ENCODE results near the gene UGT1A10. TPM values are rescaled to one million over a fixed set of nuclear protein-coding genes. Genes with fewer than 3 reads are reported as not detected.

Gene UGT1A10
- total and polyA plus RNA-seq, 10 of the 15 experiments (the other 5 are each of a cell fraction or from before 2014, with no cell fraction given), result not detected

- POLR2A ChIA-PET, result no interaction called here
- H3K9ac ChIP-seq (ENCODE audit: control insufficient read depth, insufficient read depth, low read length), result no peak overlapping the region
- H3K79me2 ChIP-seq (ENCODE audit: control insufficient read depth, insufficient read depth, low read length), result no peaks in the 10 kb centered on the region
- no peaks in the 10 kb centered on the region for H3K4me1 ChIP-seq (ENCODE audit: control insufficient read depth, insufficient read depth, low read length)
- intact Hi-C loops (cut with micrococcal nuclease; ENCODE audit: unreplicated experiment), result no loop called here
- DNase-seq (ENCODE audit: low read depth, low spot score), result no peak
- CTCF ChIA-PET, result no interaction called here
- BruUV-seq (replicated peaks), result no TSS peak
- H3K27me3 ChIP-seq (replicated peaks in 1 of 2; ENCODE audit: control insufficient read depth in 2 of 2, insufficient read depth in 2 of 2, low read length in 1 of 2), result no peaks in the 10 kb centered on the region; a peak in 1 of 4 replicates
- no peaks in the 10 kb centered on the region for H3K36me3 ChIP-seq (ENCODE audit: control insufficient read depth in 2 of 2, insufficient read depth in 2 of 2, low read length in 1 of 2)
- TF ChIP-seq POLR2AphosphoS5 (IDR thresholded peaks at IDR 0.05; ENCODE audit: low read length) (no peak), SIN3A (IDR thresholded peaks at IDR 0.05; ENCODE audit: low read depth, low read length) (no peak), SUPT20H (IDR thresholded peaks at IDR 0.05; ENCODE audit: borderline replicate concordance, control insufficient read depth, low read depth, low read length) (no peak), YBX1 (IDR thresholded peaks at IDR 0.05) (no peak), MYB (IDR thresholded peaks at IDR 0.05; ENCODE audit: borderline replicate concordance, low read depth, low read length) (no peak), ZBTB33 (IDR thresholded peaks at IDR 0.05) (no peak), IKZF1 (conservative IDR thresholded peaks at IDR 0.05) (no peak), BCL3 (IDR thresholded peaks at IDR 0.05; ENCODE audit: borderline replicate concordance, insufficient read depth, low read depth, low read length, poor library complexity, severe bottlenecking) (no peak), KAT2A (conservative IDR thresholded peaks at IDR 0.05; ENCODE audit: control insufficient read depth, low read depth, low read length) (no peak)
- ATAC-seq, result no peak
- no peaks in the 10 kb centered on the region for H3K9me3 ChIP-seq (replicated peaks; ENCODE audit: control insufficient read depth, insufficient read depth, low read length)
- H4K20me1 ChIP-seq (ENCODE audit: control insufficient read depth, insufficient read depth), result no peaks in the 10 kb centered on the region
- SMC1A ChIA-PET (ENCODE audit: uncharacterized antibody, unreplicated experiment), result no interaction called here
- H2AFZ ChIP-seq (ENCODE audit: control insufficient read depth, low read depth, low read length), result no peak overlapping the region
- no peak overlapping the region for H3K4me2 ChIP-seq (ENCODE audit: control insufficient read depth, insufficient read depth)
- H3K4me3 ChIP-seq, result no peak overlapping the region
- WGBS (ENCODE audit: insufficient coverage, insufficient replicate concordance, low lambda C conversion rate, missing lambda C conversion rate), result 15% methylated on average over 4 of the region's 4 CpGs
- H3K27ac ChIP-seq (ENCODE audit: control insufficient read depth, insufficient read depth), result no peak overlapping the region
- in situ Hi-C loops (cut with MboI), result no loop called here
- RAD21 ChIA-PET (ENCODE audit: unreplicated experiment), result no interaction called here
- FAIRE-seq, result no peak
Measured at GRCh38 chr2:233679196-233679595, 42.9 kb downstream of the UGT1A10 start.

Measured in GM12878 (cell line).